ENCODE data around the gene CCDC30. TPM values are rescaled to one million over a fixed set of nuclear protein-coding genes. Genes with fewer than 3 reads are reported as not detected.
"Not testable (repeated sequence)": the region's sequence is repeated elsewhere in the genome, so short reads cannot be mapped to it uniquely, and the experiment has no call there.

The CCDC30 gene
- total RNA-seq, 1 donor from 2014 or later = 1.9 TPM

DNA sequence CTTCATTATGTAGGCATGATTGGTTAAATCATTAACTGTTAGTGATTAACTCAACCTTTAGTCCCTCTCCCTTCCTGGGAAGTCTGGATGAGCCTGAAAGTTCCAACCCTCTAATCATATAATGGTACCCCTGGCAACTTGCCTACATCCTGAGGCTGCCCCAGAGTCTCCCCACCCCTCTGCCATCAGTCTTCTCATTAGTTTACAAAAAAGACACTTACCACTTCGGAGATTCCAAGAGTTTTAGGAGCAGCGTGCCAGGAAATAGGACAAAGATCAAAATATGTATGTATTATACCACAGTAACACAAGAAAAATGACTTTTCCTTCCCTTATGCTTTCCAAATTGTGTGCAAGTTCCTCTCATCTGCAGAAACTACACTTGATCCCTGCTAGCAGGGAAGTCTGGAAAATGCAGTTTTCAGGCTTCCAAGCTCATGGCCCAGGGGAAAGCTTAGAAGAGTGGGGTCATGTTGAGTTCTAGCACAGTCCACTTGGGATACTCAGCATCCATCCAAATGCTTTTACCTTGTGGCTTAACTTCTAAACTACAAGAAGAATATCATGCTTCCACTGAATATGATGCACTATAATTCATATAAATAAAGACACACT lies 130.5 kb downstream of the CCDC30 start:
- no peak for ATAC-seq
- no peak for DNase-seq (ENCODE audit: missing footprints)
- intact Hi-C loops (cut with DNase I) = no loop called here

DNA sequence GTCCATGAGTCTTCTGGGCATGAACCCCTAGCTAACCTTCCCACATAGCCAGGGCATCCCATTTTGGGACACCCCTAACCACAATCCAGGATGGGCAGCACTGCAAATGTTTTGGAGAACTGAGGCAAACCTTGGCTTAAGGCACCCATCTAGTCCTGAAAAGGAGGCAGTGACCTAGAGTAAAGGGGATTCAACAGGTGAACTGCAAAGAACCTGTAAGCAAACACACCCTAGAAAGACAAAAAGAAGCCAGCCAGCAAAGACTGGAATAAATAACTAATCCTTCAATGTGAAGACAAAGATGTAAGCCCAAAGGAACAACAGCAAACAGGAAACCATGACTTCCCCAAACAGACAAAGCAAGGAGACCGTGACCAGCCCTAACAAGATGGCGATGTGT lies 138.4 kb downstream of the CCDC30 start:
- intact Hi-C loops (cut with DNase I) = no loop called here
- DNase-seq (ENCODE audit: missing footprints) (no peak), ATAC-seq (no peak)

DNA sequence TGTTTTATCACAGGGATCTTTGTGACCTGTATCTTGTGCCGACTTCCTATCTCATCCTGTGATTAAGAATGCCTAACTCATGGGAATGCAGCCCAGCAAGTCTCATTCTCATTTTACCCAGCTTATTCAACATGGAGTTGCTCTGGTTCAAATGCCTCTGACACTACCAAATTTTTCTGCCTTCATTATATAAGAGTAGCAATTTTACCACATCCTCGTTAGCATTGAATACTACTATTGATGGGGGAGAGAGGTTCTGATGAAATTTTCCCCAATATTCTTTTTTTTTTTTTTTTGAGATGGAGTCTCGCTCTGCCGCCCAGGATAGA lies 150.7 kb downstream of the CCDC30 start:
- intact Hi-C loops (cut with DNase I) = no loop called here
- DNase-seq (ENCODE audit: missing footprints) (no peak), ATAC-seq (no peak)

- DNase-seq (ENCODE audit: missing footprints) (no peak), ATAC-seq (no peak)
- intact Hi-C loops (cut with DNase I) = no loop called here
These were observed 155.8 kb downstream of the CCDC30 start for GRCh38 chr1:42618866-42619265.

- ATAC-seq (no peak), DNase-seq (ENCODE audit: missing footprints) (no peak)
- intact Hi-C loops (cut with DNase I) = no loop called here
These were observed 157.2 kb downstream of the CCDC30 start for GRCh38 chr1:42620307-42620706.

- intact Hi-C loops (cut with DNase I); ATAC-seq; DNase-seq (ENCODE audit: missing footprints): not testable (repeated sequence)
These were observed 158.1 kb downstream of the CCDC30 start for GRCh38 chr1:42621180-42621579.

GRCh38 chr1:42627205-42627604 lies 164.1 kb downstream of the CCDC30 start:
- ATAC-seq; DNase-seq (ENCODE audit: missing footprints); intact Hi-C loops (cut with DNase I): not testable (repeated sequence)

DNA sequence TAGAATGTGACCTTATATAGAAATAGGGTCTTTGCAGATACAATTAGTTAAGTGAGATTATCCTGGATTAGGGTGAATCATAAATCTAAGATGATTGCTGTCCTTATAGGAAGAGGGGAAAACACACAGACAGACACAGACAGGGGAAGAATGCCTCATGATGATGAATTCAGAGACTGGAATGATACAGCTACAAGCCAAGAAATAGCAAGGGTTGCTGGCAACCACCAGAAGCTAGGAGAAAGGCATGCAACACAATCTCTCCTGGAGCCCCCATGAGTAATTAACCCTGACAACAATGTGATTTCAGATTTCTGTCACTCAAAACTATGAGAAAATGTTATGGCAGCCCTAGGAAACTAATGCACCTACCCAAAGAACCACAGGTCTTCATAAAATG lies 176.0 kb downstream of the CCDC30 start:
- intact Hi-C loops (cut with DNase I) = no loop called here
- ATAC-seq (no peak), DNase-seq (ENCODE audit: missing footprints) (no peak)

GRCh38 chr1:42646056-42646455 lies 183.0 kb downstream of the CCDC30 start:
- DNase-seq (ENCODE audit: missing footprints) (no peak), ATAC-seq (no peak)
- intact Hi-C loops (cut with DNase I) = no loop called here

DNA sequence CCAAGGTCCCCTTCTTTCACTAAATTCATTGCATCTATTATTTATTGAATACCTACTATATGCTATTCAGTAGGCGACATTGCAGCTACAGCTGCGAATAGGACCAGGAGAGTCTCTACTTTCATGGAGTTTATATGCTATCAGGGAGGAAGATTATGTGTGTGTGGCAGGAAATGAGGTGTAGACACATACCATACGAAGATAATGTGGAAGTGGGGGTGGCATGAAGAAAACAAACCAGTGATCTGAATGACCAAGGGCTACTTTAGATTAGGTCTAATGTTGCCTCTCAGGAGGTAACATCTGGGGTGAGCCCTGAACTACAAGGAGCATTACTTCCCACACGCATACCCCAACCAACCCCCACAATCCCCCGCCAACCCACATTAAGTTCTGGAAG lies 194.1 kb downstream of the CCDC30 start:
- DNase-seq (ENCODE audit: missing footprints) (no peak), ATAC-seq (no peak)
- intact Hi-C loops (cut with DNase I) = no loop called here

DNA sequence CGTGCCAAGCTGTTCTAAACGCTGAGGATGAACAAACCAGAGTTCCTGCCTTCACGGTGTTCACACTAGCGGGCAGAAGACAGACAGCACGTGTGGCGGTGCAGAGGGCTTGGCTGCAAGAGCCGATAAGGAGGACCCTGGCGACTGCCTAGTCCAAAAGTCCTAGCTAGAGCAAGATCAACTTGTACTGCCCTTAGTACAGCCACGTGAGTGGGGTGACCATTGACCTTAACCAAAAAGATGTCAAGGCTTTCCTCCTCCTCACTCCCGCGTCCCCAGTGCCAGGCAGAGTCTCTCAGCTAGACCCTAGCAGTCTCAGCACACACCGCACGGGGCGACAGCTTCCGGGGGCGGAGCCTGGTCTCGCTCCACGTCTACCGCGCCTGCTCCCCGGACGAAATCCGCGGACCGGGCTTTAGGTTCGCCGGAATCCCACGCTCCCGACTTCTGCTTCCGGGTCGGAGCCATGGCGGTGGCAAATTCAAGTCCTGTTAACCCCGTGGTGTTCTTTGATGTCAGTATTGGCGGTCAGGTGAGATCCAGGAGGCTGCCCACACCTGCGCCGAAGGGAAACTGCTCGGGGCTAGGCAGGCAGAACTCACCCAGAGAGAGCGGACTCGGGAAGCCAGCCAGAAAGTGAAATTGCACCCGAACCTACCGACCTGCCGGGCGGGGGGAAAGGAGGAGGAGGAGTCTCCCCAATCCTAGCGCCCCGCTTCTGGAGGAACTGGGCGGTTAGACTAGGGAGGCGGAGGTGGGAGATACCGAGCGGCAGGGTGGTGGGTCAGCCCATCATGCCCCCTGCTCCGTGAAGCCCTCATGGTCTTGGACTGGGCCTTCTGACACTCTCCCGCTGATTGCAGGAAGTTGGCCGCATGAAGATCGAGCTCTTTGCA lies 195.1 kb downstream of the CCDC30 start, which contains the start of gene PPIH:
Gene PPIH (plus strand): TSS at position 443 of the 896 bp plus-strand sequence. CDS start 24 bp downstream, at position 467.
- DNase-seq (ENCODE audit: missing footprints) (peak; percentile 97), ATAC-seq (peak; percentile 100)
- intact Hi-C loops (cut with DNase I) = no loop called here

DNA sequence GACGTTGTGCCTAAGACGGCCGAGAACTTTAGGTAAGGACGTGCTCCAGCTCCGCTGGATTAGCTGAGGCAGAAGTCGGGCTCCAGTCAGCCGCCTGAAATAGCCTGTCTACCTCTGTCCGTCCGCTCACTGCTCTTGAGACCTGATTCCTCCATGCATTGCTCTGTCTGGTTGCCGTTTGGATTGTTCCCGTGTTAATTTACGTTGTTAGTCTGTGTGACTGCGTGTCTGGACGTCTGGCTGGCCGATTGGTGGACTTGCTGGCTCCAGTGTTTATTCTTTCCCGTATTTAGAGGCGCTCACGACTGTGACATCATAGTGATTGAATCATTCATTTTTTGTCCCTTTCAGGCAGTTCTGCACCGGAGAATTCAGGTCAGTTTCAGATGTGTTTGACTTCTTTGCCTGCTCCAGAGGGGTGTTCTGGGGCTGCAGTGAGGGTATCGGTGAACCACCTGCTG lies 195.8 kb downstream of the CCDC30 start:
- ATAC-seq (no peak), DNase-seq (ENCODE audit: missing footprints) (no peak)
- intact Hi-C loops (cut with DNase I) = no loop called here

- DNase-seq (ENCODE audit: missing footprints) (no peak), ATAC-seq (no peak)
- intact Hi-C loops (cut with DNase I) = no loop called here
These were observed 197.9 kb downstream of the CCDC30 start for GRCh38 chr1:42660907-42661500.

GRCh38 chr1:42669936-42670335 lies 206.8 kb downstream of the CCDC30 start:
- no peak for DNase-seq (ENCODE audit: missing footprints)
- intact Hi-C loops (cut with DNase I) = loop anchor here (10.0 kb wide), 1 partner anchor 495 kb away; no protein-coding TSS in a partner anchor

GRCh38 chr1:42670425-42670824 lies 207.3 kb downstream of the CCDC30 start:
- intact Hi-C loops (cut with DNase I) = loop anchor here (10.0 kb wide), 1 partner anchor 496 kb away; no protein-coding TSS in a partner anchor
- ATAC-seq (no peak), DNase-seq (ENCODE audit: missing footprints) (no peak)

More at GRCh38 chr1:42669936-42670335, 206.8 kb downstream of the CCDC30 start:
- no peak for ATAC-seq

DNA sequence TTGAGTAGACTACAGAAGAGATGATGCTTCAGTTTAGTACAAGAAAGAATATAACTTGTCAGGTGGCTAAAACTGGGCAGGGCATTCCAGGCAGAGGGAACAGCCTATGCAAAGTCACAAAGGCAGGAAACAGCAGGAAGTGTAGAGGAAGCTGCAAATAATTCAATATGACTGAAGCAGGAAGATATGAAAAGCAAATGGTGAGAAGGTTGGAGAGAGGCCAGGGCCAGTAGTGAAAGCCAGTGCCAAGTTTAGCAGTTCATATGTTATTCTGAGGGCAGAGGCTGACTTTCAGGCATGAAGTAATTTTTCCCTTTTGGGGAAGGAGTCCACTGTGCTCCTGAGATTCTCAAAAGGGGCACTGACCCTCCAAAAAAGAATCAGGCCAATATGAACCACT lies 211.1 kb downstream of the CCDC30 start:
- intact Hi-C loops (cut with DNase I) = loop anchor here (10.0 kb wide), 1 partner anchor 499 kb away; no protein-coding TSS in a partner anchor
- ATAC-seq = peak; percentile 23
- no peak for DNase-seq (ENCODE audit: missing footprints)

DNA sequence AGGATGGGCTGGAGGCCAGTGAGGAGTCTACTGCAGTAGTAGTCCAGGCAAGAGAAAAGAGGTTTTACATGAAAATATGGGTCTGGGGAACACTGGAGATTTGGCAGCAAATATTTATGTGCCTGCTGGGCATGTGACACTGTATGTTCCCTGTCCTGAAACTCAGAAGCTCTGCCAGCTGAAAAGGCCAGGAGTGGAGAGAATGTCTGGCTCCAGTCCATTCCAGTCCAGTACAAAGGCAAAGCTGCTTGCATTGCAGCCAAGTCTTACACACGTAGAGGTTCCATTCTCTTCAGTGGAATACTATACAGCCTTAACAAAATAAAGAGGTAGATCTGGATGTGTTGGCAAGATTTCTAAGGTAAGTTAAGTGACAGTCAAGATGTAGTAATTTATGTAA lies 211.6 kb downstream of the CCDC30 start:
- ATAC-seq (peak; percentile 89), DNase-seq (ENCODE audit: missing footprints) (no peak)
- intact Hi-C loops (cut with DNase I) = loop anchor here (10.0 kb wide), 1 partner anchor 500 kb away; no protein-coding TSS in a partner anchor

DNA sequence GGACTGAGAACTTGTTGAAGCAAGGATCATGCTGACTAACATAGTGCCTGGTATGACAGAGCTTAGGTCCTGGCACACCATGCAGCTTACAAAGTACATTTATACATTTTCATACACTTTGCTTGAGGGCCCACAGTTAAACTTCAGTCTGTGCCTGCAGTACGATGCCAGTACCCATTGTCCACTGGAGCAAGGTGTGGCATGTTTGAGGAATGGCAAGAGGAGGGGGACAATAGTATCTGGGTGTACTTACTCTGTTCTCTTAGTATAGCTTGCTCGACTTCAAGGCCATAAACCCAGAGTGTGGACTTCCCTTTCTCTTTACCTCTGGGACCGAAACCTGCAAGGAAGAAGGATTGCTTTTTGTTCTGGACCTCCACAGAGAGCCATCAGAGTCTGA lies 212.4 kb downstream of the CCDC30 start:
- ATAC-seq = no peak
- no peak for DNase-seq (ENCODE audit: missing footprints)
- intact Hi-C loops (cut with DNase I) = loop anchor here (10.0 kb wide), 1 partner anchor 501 kb away; no protein-coding TSS in a partner anchor

DNA sequence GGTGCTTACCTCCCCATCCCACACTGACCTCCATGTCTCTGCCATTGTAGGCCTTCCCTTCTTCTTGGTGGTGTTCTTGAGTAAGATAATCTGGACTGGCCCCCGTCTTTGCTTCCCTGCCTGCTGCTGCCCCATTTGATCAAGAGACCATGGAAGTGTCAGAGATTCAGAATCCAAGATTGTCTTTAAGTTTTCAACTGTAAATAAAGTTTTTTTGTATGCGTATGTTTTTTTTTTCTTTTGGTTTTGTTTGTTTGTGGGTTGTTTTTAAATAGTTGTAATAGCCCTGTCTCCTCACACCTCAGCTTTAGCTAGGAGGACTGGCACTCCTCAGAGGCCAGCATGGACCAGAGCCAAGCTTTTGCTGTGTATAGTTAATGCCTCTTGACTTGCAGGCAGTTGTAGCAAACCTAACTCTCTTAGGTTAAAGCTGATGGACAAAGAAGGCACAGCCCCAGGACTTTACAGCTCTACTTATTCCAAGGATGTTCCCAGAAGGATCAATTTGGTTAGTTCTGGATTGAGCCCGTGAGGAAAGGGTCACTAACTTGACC lies 213.5 kb downstream of the CCDC30 start:
- DNase-seq (ENCODE audit: missing footprints) (peak; percentile 58), ATAC-seq (peak; percentile 47)
- intact Hi-C loops (cut with DNase I) = loop anchor here (10.0 kb wide), 1 partner anchor 502 kb away; no protein-coding TSS in a partner anchor

Measured in Right ventricle myocardium inferior (tissue), 1 donor.